Activated CD8-positive, alpha-beta T cell treated with anti-CD3 and anti-CD28 coated beads, Interleukin-2, amount 10 ng/mL, durations not matched to agents 7 days and 5 days (primary cell): ENCODE results near the gene MAD1L1. TPM values are rescaled to one million over a fixed set of nuclear protein-coding genes. Genes with fewer than 3 reads are reported as not detected.

Experiments
- ATAC-seq: fragments of 150-1000 bp; cut with Tn5 transposase; one replicate; pipeline ENCODE4 v1.10.0; 2021; ENCODE audit warnings: moderate library complexity
- CTCF ChIA-PET: fragments of 350-600 bp; sonication (Branson Sonifier 250); formaldehyde crosslinking; loops from one replicate; lab custom pipeline; 2021; ENCODE audit warnings: antibody characterized with exemption; lab: Charles Lee
- POLR2A ChIA-PET: fragments of 350-600 bp; sonication (Branson Sonifier 250); formaldehyde crosslinking; loops from one replicate; lab custom pipeline; 2021; ENCODE audit warnings: antibody characterized with exemption; lab: Charles Lee
- DNase-seq: peaks from one replicate; pipeline ENCODE4 v3.0.0-alpha.2; 2020
- H3K27ac Mint-ChIP-seq: one replicate; pipeline ENCODE4 v1.8.0; 2021; ENCODE audit warnings: mild to moderate bottlenecking, mixed read lengths
- H3K27me3 Mint-ChIP-seq: one replicate; pipeline ENCODE4 v1.8.0; 2021; ENCODE audit warnings: low read depth, mixed read lengths
- H3K36me3 Mint-ChIP-seq: one replicate; pipeline ENCODE4 v1.8.0; 2021; ENCODE audit warnings: low read depth, mixed read lengths
- H3K4me1 Mint-ChIP-seq: one replicate; pipeline ENCODE4 v1.8.0; 2021; ENCODE audit warnings: low read depth, mixed read lengths
- H3K4me3 Mint-ChIP-seq: one replicate; pipeline ENCODE4 v1.8.0; 2021; ENCODE audit warnings: mild to moderate bottlenecking, mixed read lengths
- H3K9me3 Mint-ChIP-seq: one replicate; pipeline ENCODE4 v1.8.0; 2022; ENCODE audit warnings: mixed read lengths; ENCODE audit not compliant: insufficient read depth
- total RNA-seq, 2 experiments: library from RNA; stranded (reverse); gene quantifications; one replicate each; pipeline ENCODE4 v1.2.3, GENCODE V29; 2021

Gene MAD1L1
- total RNA-seq, 2 experiments from 2014 or later, result 79.8 to 82.7 TPM

GRCh38 chr7:1873070-1873405 is 359.7 kb downstream of the MAD1L1 start:
- Mint-ChIP-seq H3K36me3 (peaks cover 11% of the 10 kb centered on the region), H3K4me3 (no peak overlapping the region), H3K27ac (no peak overlapping the region), H3K9me3 (peaks cover 4% of the 10 kb centered on the region), H3K27me3 (no peaks in the 10 kb centered on the region), H3K4me1 (peaks cover 4% of the 10 kb centered on the region)
- POLR2A ChIA-PET, result no interaction called here
- CTCF ChIA-PET, result no interaction called here
- DNase-seq (no peak), ATAC-seq (no peak)

GRCh38 chr7:1872191-1873069 is 360.3 kb downstream of the MAD1L1 start:
- H3K9me3 Mint-ChIP-seq, result peaks cover 4% of the 10 kb centered on the region
- peaks cover 4% of the 10 kb centered on the region for H3K4me1 Mint-ChIP-seq
- no peak overlapping the region for H3K27ac Mint-ChIP-seq
- no peak overlapping the region for H3K4me3 Mint-ChIP-seq
- ATAC-seq (no peak), DNase-seq (no peak)
- POLR2A ChIA-PET, result no interaction called here
- H3K36me3 Mint-ChIP-seq, result peaks cover 9% of the 10 kb centered on the region
- H3K27me3 Mint-ChIP-seq, result no peaks in the 10 kb centered on the region
- CTCF ChIA-PET, result no interaction called here

DNA sequence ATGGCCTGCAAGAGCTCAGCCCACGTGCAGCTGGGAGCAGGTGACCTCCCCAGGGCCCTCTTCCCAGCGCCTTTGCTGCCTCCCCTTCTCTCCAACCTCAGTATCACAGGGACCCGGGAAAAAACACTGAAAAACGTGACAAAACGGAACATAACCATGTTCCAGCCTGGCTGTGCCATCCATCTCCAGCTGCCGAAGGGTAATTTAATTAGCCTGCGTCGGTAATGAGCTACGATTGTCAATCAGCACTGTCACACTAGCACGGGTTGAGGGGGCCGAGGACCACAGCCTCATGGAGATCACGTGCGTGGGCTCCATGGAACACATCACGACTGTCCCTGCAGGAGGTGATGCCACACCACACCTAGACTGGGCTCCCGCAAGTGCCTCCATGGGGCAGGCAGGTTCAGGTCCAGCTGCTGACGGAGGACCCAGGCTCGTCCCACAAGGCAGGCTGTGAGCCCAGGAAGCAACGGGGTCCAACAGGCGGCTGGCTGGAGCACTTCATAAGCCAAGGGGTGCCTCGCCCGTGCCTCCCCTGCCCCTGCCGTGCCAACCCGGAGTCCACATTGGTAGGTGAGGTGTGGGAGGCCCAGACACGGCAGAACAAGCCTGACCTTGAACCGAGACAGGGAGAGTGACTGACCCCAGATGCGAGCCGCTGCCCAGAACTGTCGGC is 363.2 kb downstream of the MAD1L1 start:
- no peak overlapping the region for H3K4me3 Mint-ChIP-seq
- peaks cover 9% of the 10 kb centered on the region for H3K36me3 Mint-ChIP-seq
- DNase-seq (no peak), ATAC-seq (no peak)
- no peak overlapping the region for H3K27ac Mint-ChIP-seq
- ChIA-PET POLR2A (no interaction called here), CTCF (no interaction called here)
- peaks cover 4% of the 10 kb centered on the region for H3K9me3 Mint-ChIP-seq
- H3K27me3 Mint-ChIP-seq, result no peaks in the 10 kb centered on the region
- no peaks in the 10 kb centered on the region for H3K4me1 Mint-ChIP-seq

GRCh38 chr7:1868516-1869165 is 364.1 kb downstream of the MAD1L1 start:
- ATAC-seq, result no peak
- H3K27me3 Mint-ChIP-seq, result no peaks in the 10 kb centered on the region

DNA sequence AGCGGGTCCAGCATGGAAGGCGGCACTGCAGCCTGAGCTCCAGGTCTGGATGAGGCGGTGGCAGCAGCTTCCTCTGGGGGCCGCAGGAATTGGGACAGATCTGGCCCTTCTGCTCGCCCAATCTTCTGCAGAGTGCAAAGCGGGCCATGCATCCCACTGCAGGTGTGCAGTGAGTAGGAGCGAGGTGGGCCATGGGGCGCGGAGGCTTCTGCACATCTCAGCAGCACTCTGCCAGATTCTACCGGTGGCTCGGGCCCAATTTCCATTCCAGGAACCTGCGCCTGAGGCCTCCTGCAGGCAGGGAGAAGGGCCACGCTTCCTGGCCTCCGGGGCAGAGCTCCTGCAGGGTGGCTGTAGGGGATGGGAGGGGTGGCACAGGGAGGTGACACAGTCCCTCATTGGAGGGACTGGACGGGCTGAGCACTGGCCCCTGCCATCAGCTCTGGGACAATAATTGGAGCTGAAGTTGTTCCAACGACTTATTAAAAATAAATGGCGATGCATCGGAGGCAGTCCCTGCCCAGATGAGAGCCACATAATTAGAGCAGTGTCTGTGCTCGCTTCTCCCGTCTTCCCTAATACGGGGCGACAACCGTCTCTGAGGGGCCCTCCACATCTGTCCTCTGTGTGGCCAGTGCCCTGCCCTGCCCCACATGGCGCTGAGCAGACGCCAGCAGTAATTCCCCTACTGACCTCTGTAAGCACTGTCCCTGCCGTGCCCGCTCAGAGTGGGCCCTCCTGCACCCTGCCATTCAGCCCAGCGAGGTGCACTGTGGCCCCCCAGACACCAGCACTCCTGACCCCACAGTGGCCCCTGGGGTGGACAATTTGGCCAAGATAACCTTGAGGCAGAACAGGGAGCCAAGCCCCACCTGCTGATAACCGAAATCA is 365.1 kb downstream of the MAD1L1 start:
- ATAC-seq, result no peak
- Mint-ChIP-seq H3K27ac (no peak overlapping the region), H3K4me1 (no peaks in the 10 kb centered on the region), H3K36me3 (peaks cover 8% of the 10 kb centered on the region), H3K27me3 (no peaks in the 10 kb centered on the region), H3K9me3 (peaks cover 3% of the 10 kb centered on the region), H3K4me3 (no peak overlapping the region)
- CTCF ChIA-PET, result no interaction called here
- no peak for DNase-seq
- POLR2A ChIA-PET, result no interaction called here

More at GRCh38 chr7:1868516-1869165, 364.1 kb downstream of the MAD1L1 start:
- H3K27ac Mint-ChIP-seq, result no peak overlapping the region
- no peak for DNase-seq
- CTCF ChIA-PET, result no interaction called here
- no peak overlapping the region for H3K4me3 Mint-ChIP-seq
- POLR2A ChIA-PET, result no interaction called here
- peaks cover 4% of the 10 kb centered on the region for H3K9me3 Mint-ChIP-seq
- peaks cover 9% of the 10 kb centered on the region for H3K36me3 Mint-ChIP-seq
- no peaks in the 10 kb centered on the region for H3K4me1 Mint-ChIP-seq

GRCh38 chr7:1866601-1867000 is 366.1 kb downstream of the MAD1L1 start:
- ATAC-seq (no peak), DNase-seq (no peak)
- Mint-ChIP-seq H3K27ac (no peak overlapping the region), H3K4me1 (no peaks in the 10 kb centered on the region), H3K9me3 (no peaks in the 10 kb centered on the region), H3K4me3 (no peak overlapping the region), H3K36me3 (peaks cover 3% of the 10 kb centered on the region), H3K27me3 (no peaks in the 10 kb centered on the region)
- ChIA-PET CTCF (no interaction called here), POLR2A (no interaction called here)

- H3K4me3 Mint-ChIP-seq, result no peak overlapping the region
- DNase-seq, result no peak
- POLR2A ChIA-PET, result no interaction called here
These were observed 367.0 kb downstream of the MAD1L1 start for GRCh38 chr7:1865571-1866255.

GRCh38 chr7:1865000-1865555 is 367.7 kb downstream of the MAD1L1 start:
- H3K27ac Mint-ChIP-seq, result no peak overlapping the region
- no peaks in the 10 kb centered on the region for H3K4me1 Mint-ChIP-seq
- H3K4me3 Mint-ChIP-seq, result no peak overlapping the region
- ChIA-PET CTCF (no interaction called here), POLR2A (no interaction called here)
- H3K27me3 Mint-ChIP-seq, result no peaks in the 10 kb centered on the region
- DNase-seq, result no peak
- H3K36me3 Mint-ChIP-seq, result no peaks in the 10 kb centered on the region
- no peaks in the 10 kb centered on the region for H3K9me3 Mint-ChIP-seq
- ATAC-seq, result no peak

More at GRCh38 chr7:1865571-1866255, 367.0 kb downstream of the MAD1L1 start:
- Mint-ChIP-seq H3K36me3 (no peaks in the 10 kb centered on the region), H3K9me3 (no peaks in the 10 kb centered on the region), H3K27ac (no peak overlapping the region), H3K27me3 (no peaks in the 10 kb centered on the region), H3K4me1 (no peaks in the 10 kb centered on the region)
- no peak for ATAC-seq
- CTCF ChIA-PET, result no interaction called here

GRCh38 chr7:1864161-1864940 is 368.4 kb downstream of the MAD1L1 start:
- ChIA-PET POLR2A (no interaction called here), CTCF (no interaction called here)
- no peak for ATAC-seq
- no peak overlapping the region for H3K4me3 Mint-ChIP-seq
- no peak overlapping the region for H3K27ac Mint-ChIP-seq
- no peaks in the 10 kb centered on the region for H3K27me3 Mint-ChIP-seq
- DNase-seq, result no peak
- no peaks in the 10 kb centered on the region for H3K4me1 Mint-ChIP-seq
- no peaks in the 10 kb centered on the region for H3K9me3 Mint-ChIP-seq
- H3K36me3 Mint-ChIP-seq, result no peaks in the 10 kb centered on the region

DNA sequence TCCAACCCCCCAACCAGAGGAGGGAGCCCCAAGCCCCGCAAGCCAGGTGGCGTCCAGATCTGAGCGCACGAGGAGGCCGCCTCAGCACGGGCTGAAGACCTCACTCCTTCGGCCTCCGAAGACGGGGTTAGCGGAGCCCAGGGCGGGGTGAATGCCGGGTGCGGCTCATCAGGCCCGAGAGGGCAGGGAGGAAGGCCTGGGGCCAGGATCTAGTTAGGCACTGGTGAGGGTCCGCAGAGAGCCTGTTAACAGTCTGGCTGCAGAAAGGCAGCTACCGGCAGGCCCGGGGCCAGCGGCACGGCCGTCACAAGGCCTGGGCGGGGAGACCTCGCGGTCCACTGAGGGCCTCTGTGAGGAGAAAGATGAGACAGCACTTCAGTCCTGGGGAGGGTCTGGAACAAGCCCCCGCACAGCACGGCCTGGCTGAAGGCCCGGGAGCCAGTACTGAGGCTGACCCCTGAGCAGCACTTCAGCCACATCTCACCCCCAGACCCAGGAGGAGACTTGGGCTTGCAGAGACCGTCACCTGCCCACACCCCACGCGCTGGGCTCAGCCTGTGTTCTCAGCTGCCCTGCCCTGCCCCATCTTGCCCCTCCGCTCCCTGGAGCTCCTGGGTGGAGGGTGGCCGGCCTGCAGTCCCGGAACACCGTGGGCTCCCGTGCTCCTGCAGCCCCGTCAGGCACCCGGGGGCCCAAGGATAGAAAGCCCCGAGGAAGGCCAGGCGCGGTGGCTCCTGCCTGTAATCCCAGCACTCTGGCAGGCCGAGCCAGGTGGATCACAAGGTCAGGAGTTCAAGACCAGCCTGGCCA is 369.4 kb downstream of the MAD1L1 start:
- ChIA-PET CTCF (no interaction called here), POLR2A (no interaction called here)
- Mint-ChIP-seq H3K36me3 (no peaks in the 10 kb centered on the region), H3K4me3 (no peak overlapping the region), H3K9me3 (no peaks in the 10 kb centered on the region), H3K27ac (no peak overlapping the region), H3K27me3 (no peaks in the 10 kb centered on the region), H3K4me1 (no peaks in the 10 kb centered on the region)
- no peak for DNase-seq
- no peak for ATAC-seq
